ENCODE measurements around the gene YRDC. TPM values are rescaled to one million over a fixed set of nuclear protein-coding genes. Genes with fewer than 3 reads are reported as not detected.

YRDC gene
- total RNA-seq, 4 donors from 2014 or later = 13.6 to 16.9 (median 15.4) TPM

GRCh38 chr1:37764414-37764825 lies 43.6 kb downstream of the YRDC start:
- 5% methylated on average over 9 to 23 of the region's 29 CpGs for WGBS, 2 donors (ENCODE audit: low coverage in 1 of 2)
- ATAC-seq = no peak

GRCh38 chr1:37763791-37764413 lies 44.1 kb downstream of the YRDC start:
- TF ChIP-seq EP300 (IDR thresholded peaks at IDR 0.05) (no peak), POLR2A (IDR thresholded peaks at IDR 0.05) (no peak), CTCF (IDR thresholded peaks at IDR 0.05) (no peak), POLR2AphosphoS5 (IDR thresholded peaks at IDR 0.05) (no peak)
- Histone ChIP-seq H3K4me1 (no peaks in the 10 kb centered on the region), H3K27me3 (peaks cover 100% of the 10 kb centered on the region), H3K36me3 (no peaks in the 10 kb centered on the region), H3K9me3 (no peaks in the 10 kb centered on the region), H3K27ac (no peak overlapping the region), H3K4me3 (no peak overlapping the region)
- no peak for ATAC-seq
- WGBS, 2 donors (ENCODE audit: low coverage in 1 of 2) = 45% methylated on average over 6 of the region's 25 CpGs; no CpG with 5 or more reads in 1 of the 2 donors

More at GRCh38 chr1:37764414-37764825, 43.6 kb downstream of the YRDC start:
- no peak overlapping the region for H3K4me3 ChIP-seq
- H3K27me3 ChIP-seq = peaks cover 100% of the 10 kb centered on the region
- H3K36me3 ChIP-seq = no peaks in the 10 kb centered on the region
- TF ChIP-seq CTCF (IDR thresholded peaks at IDR 0.05) (no peak), POLR2AphosphoS5 (IDR thresholded peaks at IDR 0.05) (no peak), EP300 (IDR thresholded peaks at IDR 0.05) (no peak), POLR2A (IDR thresholded peaks at IDR 0.05) (no peak)
- H3K4me1 ChIP-seq = no peaks in the 10 kb centered on the region
- H3K27ac ChIP-seq = no peak overlapping the region
- no peaks in the 10 kb centered on the region for H3K9me3 ChIP-seq

- Histone ChIP-seq H3K4me3 (no peak overlapping the region), H3K9me3 (no peaks in the 10 kb centered on the region), H3K27ac (no peak overlapping the region), H3K36me3 (no peaks in the 10 kb centered on the region), H3K4me1 (no peaks in the 10 kb centered on the region), H3K27me3 (peaks cover 100% of the 10 kb centered on the region)
- 58 to 61% methylated on average over 2 of the region's 2 CpGs for WGBS, 2 donors (ENCODE audit: low coverage in 1 of 2)
- no peak for TF ChIP-seq POLR2AphosphoS5 (IDR thresholded peaks at IDR 0.05)
- no peak for TF ChIP-seq CTCF (IDR thresholded peaks at IDR 0.05)
- TF ChIP-seq POLR2A (IDR thresholded peaks at IDR 0.05) = no peak
- TF ChIP-seq EP300 (IDR thresholded peaks at IDR 0.05) = no peak
- ATAC-seq = no peak
Observed at GRCh38 chr1:37762516-37762915, 45.5 kb downstream of the YRDC start.

- Histone ChIP-seq H3K4me1 (no peaks in the 10 kb centered on the region), H3K36me3 (no peaks in the 10 kb centered on the region), H3K27ac (no peak overlapping the region), H3K4me3 (no peak overlapping the region), H3K27me3 (peaks cover 99% of the 10 kb centered on the region), H3K9me3 (no peaks in the 10 kb centered on the region)
- no peak for ATAC-seq
- TF ChIP-seq POLR2AphosphoS5 (IDR thresholded peaks at IDR 0.05) (no peak), EP300 (IDR thresholded peaks at IDR 0.05) (no peak), CTCF (IDR thresholded peaks at IDR 0.05) (no peak), POLR2A (IDR thresholded peaks at IDR 0.05) (no peak)
- WGBS, 2 donors (ENCODE audit: low coverage in 1 of 2) = 32 to 53% methylated on average over 6 to 8 of the region's 68 CpGs
Observed at GRCh38 chr1:37761416-37762095, 46.5 kb downstream of the YRDC start.

- no peaks in the 10 kb centered on the region for H3K36me3 ChIP-seq
- 63 to 71% methylated on average over 2 of the region's 2 CpGs for WGBS, 2 donors (ENCODE audit: low coverage in 1 of 2)
- no peak overlapping the region for H3K27ac ChIP-seq
- TF ChIP-seq CTCF (IDR thresholded peaks at IDR 0.05) = no peak
- no peak for TF ChIP-seq EP300 (IDR thresholded peaks at IDR 0.05)
- TF ChIP-seq POLR2A (IDR thresholded peaks at IDR 0.05) = no peak
- TF ChIP-seq POLR2AphosphoS5 (IDR thresholded peaks at IDR 0.05) = no peak
- H3K4me1 ChIP-seq = no peaks in the 10 kb centered on the region
- H3K9me3 ChIP-seq = no peaks in the 10 kb centered on the region
- no peak for ATAC-seq
- no peak overlapping the region for H3K4me3 ChIP-seq
- peaks cover 99% of the 10 kb centered on the region for H3K27me3 ChIP-seq
Observed at GRCh38 chr1:37759451-37759850, 48.6 kb downstream of the YRDC start.

All from gastroesophageal sphincter (tissue), 4 donors.